ENCODE measurements around the gene RAMP3.
"Not testable (repeated sequence)": the region's sequence is repeated elsewhere in the genome, so short reads cannot be mapped to it uniquely, and the experiment has no call there.

Gene RAMP3

DNA sequence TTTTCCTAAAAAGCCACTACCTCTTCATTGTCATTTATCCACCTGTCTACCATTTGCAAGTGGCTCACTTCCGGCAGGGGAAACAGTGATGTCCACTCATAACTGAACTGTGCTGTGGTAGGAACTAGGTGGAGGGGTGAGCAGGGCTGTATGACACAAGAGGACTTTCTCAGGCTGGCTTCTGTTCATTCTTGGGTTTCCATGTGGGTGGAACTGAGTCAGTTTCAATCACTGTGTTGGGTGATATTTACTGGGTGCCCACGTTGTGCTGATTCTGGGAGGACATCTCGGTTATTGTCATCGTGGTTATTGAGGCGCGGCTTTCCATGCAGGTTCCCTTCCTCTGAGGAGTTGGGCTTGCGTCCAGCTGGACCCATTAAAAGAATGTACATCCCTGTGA, 38.8 kb downstream of the RAMP3 start:
- DNase-seq (ENCODE audit: low spot score) = no peak

DNA sequence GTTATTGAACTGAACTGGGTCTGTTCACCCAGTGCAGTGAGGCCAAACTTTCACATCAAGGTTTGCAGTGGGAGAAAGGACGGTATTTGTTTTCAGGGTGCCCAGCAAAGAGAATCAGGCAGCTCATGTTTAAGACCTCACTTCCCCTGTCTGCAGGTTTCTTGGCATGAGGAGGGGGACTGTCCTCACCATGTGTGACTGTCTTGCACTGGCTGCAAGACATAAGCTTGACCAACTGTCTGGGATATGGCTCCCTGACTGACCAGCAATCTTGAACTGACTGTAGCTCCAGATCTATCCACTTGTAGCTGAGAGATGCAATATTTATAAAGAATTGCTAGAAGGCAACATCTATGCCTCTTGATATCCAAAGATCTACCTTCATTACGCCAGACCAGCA, 39.9 kb downstream of the RAMP3 start:
- DNase-seq (ENCODE audit: low spot score) = no peak

DNA sequence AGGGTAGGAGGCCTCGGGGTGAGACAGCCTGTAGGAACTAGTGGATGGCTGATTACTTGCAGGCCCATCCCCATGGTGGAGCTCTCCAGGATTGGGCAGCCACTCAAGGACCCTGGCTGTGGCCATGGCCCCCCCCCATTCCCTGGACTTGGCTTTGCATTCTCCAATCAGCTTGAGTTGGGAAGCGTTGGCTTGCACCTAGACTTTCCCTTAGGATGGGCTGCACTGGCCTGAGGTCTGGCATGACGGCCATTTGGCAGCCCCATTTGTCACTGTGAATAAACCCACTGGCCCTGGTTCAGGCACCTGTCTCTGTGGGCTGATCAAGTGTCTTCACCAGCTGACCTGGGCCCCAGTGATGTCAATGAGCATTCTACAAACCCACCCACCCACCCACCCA, 41.4 kb downstream of the RAMP3 start:
- DNase-seq (ENCODE audit: low spot score) = no peak

DNA sequence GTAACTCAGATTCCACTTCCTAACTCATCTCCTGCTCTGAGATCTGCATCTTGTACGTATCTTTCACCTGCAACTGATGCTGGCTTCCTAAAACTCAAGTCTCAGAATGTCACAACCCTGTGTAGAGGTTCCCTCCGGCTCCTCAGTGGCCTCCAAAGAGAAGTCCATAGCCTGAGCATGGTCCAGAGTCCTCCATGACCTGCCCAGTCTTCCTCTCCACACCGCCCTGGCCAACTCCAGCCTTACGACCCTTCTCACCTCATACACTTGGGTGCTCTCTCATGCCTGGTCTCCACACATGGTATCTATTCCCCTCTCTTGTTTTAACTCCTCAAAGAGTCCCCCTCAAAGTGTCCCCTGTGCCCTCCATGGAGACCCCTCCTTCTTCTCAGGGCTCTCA, 41.9 kb downstream of the RAMP3 start:
- DNase-seq (ENCODE audit: low spot score) = no peak

DNA sequence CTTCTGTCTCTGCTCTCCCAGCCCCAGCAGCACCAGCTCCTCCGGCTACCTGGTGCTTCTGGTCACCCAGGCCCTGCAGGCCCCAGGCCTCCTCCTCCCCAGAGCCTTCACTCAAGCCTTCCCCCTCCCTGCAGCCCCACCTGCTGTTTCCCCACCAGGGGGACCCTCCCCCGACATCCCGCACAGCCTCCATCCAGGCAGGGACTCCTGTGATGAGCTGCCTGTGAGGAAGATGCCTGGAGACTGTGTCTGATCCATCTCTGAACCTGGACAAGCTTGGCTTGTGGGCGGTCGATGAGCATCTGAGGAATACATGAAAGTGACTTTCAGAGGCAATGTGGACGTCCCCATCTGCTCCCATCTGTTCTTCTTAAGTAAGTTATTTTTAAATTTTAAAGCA, 45.0 kb downstream of the RAMP3 start:
- no peak for DNase-seq (ENCODE audit: low spot score)

DNA sequence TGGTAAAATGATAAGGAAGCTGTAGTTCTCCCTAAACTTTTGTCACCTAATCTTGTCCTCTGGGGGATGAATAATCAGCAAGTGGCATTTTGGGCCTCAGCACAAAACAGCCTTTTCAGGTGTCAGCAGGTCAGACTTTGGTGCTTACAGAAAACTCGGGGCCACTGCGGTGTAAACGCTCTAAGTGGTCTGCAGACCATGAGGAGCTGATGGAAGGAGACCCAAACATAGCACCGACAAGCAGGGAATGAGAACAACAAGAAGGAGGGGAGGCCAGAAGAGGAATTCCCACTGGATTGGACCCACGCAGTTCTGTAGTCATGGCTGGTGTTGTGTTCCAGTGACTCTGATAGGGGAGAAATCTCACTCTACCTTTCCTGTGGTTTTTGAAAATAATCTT, 45.4 kb downstream of the RAMP3 start:
- DNase-seq (ENCODE audit: low spot score) = no peak

DNA sequence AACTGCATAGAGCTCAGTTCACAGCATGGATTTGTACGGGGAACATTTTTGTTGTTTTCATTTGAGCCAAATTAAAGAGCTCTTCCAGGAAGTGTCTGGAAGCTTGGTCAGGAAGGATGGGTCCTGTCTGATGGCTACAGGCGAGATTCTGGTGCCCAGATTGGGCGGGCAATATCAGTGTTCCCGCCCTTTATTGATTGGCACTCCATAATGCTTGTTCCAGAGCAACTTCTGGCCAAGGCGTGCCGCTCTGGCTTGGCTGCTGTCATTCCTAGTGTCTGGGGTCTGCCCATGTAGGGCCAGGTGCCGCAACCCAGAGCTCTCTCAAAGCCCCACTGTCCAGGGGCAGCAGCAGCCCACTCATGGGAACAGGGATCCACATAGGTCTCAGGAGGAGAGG, 45.9 kb downstream of the RAMP3 start:
- DNase-seq (ENCODE audit: low spot score) = no peak

DNA sequence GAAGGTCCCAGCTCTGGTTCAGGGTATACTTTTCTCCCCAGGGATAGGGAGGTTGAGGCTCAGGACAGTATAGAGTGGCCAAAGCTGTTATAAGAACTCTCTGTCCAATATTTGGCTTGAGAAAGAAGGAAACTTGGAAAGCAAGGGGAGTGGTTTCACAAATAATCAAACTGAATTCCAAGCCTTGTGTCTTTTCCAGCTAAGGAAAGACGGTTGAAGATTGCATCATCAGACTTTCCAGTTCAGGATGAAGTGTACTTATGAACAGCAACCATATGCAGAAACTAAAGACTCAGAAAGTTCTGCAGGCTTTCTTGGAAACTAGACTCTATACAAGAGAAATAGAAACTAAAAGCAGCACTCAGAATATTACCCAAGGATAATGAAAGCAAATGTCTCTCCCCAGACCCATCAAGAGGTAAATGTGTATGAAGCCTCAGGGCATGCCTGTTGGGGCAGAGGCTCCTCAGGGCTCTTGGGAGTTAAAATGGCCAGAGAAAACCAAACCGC, 46.4 kb downstream of the RAMP3 start:
- no peak for DNase-seq (ENCODE audit: low spot score)

DNA sequence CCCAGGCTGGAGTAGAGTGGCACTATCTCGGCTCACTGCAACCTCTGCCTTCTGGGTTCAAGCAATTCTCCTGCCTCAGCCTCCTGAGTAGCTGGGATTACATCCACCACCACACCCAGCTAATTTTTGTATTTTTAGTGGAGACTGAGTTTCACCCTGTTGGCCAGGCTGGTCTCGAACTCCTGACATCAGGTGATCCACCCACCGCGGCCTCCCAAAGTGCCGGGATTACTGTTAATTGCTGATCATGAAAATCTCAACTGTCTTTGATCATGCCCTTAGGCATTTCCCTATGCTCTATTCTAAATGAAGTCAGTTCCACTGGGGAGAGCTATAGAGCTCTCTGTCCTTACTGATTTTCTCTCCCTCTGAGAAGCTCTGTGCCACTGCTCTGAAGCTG, 48.7 kb downstream of the RAMP3 start:
- not testable (repeated sequence) for DNase-seq (ENCODE audit: low spot score)

DNA sequence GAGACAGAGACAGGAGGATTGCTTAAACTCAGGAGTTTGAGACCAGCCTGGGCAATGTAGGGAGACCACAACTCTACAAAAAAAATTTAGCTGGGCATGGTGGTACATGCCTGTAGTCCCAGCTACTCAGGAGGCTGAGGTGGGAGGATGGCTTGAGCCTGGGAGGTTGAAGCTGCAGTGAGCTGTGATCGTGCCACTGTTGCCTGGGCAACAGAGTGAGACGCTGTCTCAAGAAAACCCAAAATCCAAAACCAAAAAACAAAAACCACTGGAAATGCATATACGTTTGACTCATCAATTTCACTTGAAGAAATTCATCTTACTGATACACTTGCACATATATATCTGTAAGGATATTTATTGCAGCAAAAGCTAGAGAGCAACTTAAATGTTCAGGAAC, 52.3 kb downstream of the RAMP3 start:
- DNase-seq (ENCODE audit: low spot score) = not testable (repeated sequence)

DNA sequence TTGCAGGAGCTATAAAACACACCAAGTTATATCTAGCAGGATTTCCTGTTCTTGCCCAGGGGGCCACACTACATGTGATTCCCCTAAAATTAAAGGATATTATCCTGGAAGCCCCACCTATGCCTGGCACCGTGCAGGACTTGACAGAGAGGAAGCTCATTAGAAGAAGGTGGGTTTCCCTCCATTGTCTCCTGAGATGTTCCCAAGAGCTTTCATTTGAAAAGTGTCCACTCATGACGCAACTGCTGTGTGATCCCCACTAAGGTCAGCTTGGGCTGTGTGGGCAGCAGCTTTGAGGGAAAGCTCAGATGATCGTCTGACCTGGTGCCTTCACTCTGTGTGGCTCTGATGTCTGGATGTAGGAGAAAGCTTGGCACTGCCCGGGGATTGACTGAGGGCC, 53.5 kb downstream of the RAMP3 start:
- DNase-seq (ENCODE audit: low spot score) = no peak

DNA sequence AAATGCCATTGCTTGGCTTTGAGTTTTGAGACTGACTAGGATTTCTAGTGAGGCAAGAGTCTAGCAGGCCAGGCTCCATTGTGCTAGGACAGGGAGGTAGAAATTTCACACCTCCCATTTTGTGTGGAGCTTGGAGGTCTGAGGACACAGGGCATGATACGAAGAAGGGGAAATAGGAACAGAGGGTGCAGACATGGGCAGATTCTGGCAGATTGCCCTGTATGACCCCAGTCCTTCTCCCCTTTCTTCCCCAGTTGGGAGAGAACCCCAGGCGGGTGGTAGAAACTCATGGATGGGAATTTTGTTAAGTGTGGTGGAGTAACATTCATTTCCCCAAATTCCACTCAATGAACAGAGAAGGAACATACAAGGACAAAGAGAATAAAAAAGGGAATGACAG, 54.4 kb downstream of the RAMP3 start:
- DNase-seq (ENCODE audit: low spot score) = no peak

DNA sequence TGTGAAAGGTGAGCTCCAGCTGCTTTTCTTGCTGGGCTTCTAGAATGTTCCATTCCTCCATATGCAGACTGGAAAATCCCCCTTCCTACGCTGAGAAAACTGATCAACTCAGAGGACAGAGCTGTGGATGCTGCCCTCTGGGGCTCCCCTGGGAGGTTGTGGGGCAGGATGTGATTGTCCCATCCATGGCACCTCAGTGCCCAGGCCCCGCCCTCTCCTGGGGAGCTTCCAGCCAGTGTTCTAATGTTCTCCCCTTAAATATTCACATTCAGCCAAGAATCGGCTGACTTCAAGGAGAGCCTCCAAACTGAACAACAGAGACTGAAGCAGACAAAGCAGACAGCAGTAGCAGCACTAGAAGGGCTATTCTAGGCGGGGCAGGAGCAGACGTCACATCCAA, 55.0 kb downstream of the RAMP3 start:
- no peak for DNase-seq (ENCODE audit: low spot score)

DNA sequence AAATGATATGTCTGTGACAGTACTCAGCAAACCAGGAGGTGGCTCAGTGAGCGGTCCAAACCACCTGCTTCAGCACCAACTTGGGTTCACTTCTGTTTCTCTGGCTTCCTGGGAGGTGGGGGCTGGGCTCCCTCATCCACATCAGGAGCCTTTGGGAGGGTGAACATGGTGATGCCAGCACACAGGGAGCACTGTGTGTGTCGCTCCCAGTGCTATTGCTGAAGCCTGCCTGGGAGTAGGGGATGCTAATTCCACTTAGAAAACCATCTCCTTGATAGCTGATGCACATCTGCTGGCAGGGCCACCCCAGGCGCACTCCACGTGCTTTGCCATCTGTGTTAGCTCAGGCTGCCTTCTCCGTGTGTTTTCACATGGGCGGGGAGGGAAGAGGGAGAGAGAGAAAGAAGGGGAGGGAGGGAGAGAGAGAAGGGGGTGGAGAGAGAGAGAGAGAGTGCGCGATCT, 58.0 kb downstream of the RAMP3 start:
- DNase-seq (ENCODE audit: low spot score) = no peak

DNA sequence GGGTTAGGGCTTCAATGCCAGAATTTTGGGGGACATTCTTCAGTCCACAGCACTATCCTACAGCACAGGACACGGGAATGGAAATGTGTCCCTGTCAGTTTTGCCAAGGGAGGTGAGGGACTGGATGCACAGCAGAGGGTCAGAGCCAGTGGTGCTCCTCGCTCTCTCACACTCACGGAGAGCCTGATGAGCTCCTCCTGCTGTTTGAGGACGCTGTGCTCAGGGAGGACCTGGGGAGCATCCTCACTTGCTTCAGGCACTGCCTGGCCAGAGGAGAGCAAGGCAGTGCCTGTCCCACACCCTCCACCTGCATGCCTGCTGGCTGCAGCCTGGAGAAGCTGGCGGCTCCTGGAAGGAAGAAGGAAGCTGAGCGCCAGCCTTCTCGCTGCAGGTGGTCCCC, 58.6 kb downstream of the RAMP3 start:
- DNase-seq (ENCODE audit: low spot score) = no peak

DNA sequence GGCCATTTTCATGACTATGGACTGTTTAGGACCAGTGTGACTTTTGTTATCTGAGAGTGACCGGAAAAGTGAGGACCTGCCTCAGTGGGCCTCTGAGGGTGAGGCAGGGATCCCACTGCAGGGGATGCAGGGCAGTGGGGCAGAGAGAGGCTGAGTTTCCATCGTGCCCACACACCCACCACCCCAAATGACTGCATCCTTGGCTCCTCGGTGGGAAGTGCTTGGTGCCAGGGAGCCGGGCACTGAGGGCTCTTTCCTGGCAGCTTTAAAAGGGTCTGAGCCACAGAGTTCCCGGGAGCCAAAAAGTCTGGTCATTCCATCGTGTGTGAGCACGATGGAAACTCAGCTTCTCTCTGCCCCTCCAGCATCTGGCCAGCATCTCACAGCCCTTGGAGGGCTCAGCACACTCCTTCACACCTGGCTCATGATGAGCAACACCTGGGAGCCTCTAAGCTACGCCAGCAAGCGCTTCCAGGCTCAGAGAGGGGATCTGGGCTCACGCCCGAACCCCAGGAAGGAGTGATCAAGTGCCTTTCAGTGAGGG, 59.1 kb downstream of the RAMP3 start:
- DNase-seq (ENCODE audit: low spot score) = no peak

DNA sequence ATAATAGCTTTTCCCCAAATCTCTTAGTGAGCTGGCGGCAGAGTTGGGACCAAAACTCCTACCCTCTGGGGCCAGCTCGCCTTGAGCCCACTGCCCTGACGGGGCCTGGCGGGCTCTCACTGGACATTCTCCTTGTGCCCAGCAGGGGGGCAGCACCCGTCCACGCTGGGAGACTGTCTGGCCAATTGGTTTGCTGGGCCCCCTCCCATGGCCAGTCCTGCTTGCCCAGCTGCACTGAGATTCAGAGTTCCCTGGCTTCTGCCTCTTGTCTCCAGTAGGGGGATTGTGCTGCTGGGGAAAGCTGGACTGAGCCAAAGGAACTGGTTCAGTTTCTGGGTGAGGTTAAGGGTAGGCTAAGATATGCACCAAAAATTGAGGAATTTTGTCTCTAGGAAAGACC, 59.8 kb downstream of the RAMP3 start:
- DNase-seq (ENCODE audit: low spot score) = no peak

DNA sequence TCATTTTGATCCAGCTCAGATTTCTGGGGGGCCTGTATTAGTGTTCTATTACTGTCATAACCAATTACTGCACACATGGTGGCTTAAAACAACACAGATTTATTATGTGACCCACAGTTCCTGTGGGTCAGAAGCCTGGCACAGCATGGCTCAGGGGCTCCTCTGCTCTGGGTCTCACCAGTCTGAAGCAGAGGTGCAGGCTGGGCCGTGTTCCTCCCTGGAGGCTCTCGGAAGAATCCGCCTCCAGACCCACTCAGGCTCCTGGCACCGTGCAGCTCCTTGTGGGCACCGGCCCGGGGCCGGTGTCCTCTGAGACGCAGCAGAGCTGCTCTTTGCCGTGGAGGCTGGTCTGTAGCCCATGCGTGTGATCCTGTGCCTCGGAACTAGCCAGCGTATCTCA, 61.5 kb downstream of the RAMP3 start:
- no peak for DNase-seq (ENCODE audit: low spot score)

DNA sequence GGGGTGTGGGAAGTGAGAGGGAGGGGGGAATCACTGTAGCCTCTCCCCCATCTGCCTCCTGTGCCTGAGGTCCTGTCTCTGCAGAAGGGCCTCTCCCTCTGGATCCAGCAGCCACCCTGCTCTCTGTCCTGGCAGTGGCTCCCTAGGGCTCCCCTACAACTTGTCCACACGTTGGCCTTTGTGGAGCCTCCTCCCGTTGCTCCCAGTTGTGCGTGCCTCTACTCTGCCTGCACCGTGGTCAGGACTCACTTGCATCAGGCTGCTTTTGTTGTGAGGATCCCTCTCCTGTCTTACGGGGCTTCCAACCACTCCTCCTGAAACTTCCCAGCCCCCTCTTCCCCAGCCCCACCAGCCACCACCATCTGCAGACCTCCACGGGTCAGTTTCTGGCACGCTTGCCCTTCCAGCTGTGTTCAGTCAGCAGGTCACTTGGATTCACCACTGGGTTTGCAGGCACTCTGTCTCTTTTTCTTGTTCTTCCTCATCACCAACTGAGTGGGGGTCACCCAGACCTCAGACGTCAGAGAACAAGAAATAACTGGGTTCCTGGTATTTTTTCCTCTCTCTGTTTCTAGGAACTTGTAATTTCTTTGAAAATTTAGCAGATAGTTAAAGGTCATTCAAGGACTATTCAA, 62.3 kb downstream of the RAMP3 start:
- DNase-seq (ENCODE audit: low spot score) = no peak

DNA sequence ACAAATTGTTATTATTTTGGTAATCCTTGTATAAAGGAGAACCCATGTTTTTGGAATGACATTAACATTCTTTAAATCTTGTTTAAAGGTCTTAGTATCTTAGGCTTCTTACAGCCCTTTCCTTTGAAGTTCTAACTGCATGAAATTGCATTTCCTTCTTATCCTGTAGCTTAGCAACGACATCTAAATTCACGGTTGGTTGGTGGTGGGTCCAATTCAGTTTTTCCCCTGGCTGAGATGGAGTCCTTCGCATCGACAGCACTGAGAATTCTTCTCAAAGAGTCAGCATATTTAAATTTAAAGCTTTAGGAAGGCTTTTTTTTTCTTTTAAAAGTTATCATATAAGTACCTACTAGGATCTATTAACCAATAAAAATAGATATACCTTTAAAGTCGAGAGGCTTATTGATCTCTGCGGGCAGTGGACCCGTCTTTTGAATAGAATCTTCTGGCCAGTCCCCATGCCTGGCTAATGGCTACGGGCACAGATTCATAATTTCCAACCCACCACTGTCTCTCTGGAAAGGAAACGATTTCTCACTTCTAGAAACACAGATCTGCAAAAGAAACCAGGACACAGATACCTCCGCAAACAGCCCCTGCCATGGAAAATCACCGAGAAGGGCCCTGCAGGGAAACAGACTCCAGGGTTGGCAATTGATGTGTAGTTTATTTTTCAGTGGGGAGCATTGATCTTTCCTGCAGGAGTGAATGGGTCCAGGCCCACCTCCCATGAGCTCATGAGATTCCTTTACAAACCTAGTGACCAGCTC, 63.4 kb downstream of the RAMP3 start:
- no peak for DNase-seq (ENCODE audit: low spot score)

DNA sequence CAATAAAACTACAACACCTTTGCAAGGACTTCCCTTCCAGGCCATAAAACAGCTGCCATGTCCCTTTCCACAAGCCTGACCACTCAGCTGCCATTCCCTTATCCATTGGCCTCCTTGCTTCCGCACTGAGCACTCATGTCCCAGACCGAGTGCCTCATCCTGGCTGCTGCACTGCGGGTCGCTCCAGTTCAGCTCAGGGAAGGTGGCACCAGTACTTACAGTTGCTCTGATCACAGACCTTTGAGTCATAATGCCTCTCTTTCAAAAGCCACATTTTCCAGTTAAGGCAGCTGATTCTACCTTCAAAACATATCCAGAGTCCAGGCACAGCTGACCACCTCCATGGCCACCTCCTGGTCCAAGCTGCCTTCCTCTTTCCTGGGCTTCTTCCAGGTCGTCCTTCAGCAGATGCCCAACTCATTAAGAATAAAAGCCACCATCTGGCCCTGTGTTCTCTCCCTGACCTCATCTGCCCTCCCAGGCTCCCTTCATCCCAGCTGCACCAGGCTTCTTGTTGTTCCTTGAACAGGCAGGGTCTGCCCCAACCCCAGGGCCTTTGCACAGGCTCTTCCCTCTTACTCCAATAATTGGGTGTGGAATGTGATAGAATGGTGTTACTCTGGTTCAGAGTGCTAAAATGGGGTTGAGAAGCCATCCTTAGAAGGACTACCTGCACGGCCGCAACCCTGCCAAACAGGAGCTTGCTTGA, 64.5 kb downstream of the RAMP3 start:
- no peak for DNase-seq (ENCODE audit: low spot score)

DNA sequence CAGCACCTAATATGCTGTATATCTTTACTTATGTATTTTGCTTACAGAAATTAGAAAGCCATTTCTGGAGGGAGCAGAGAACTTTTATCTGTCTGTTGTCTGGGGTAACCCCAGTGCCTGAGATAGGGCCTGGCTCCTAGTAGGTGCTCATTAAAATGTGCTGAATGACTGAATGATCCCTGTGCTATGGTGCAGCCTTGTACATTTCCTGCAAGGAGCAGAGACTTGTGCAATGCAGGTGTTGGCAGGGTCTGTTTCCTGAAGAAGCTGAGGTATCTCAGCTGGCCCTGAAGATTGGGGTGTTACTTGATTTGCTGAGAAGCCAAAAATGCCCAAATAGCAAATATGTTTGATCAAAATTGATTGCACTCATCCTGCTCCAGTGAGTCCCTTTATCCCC, 65.5 kb downstream of the RAMP3 start:
- DNase-seq (ENCODE audit: low spot score) = no peak

Data from kidney tubule cell (primary cell).